Parathyroid adenoma (tissue), 2 donors: ENCODE data around the gene PTMA.
A peak's percentile ranks its signal among the peaks of the same experiment; 100 is the strongest.
"Not testable (repeated sequence)": the region's sequence is repeated elsewhere in the genome, so short reads cannot be mapped to it uniquely, and the experiment has no call there.

Experiments used
- H2AFZ ChIP-seq: fragments of 300-600 bp; sonication (generic); one replicate; pipeline ENCODE4 v1.7.0; 2017; ENCODE audit warnings: antibody characterized with exemption, mild to moderate bottlenecking
- H3K27ac ChIP-seq: fragments of 300-600 bp; sonication (generic); one replicate; pipeline ENCODE4 v1.7.0; 2017
- H3K27me3 ChIP-seq: fragments of 300-600 bp; sonication (generic); one replicate; pipeline ENCODE4 v1.7.0; 2017; ENCODE audit warnings: low read length; ENCODE audit not compliant: control insufficient read depth, insufficient read depth
- H3K36me3 ChIP-seq: fragments of 300-600 bp; sonication (generic); one replicate; pipeline ENCODE4 v1.7.0; 2017; ENCODE audit warnings: low read length; ENCODE audit not compliant: control insufficient read depth, insufficient read depth
- H3K4me1 ChIP-seq: fragments of 300-600 bp; sonication (generic); one replicate; pipeline ENCODE4 v1.7.0; 2017; ENCODE audit warnings: control low read depth
- H3K4me2 ChIP-seq: fragments of 300-600 bp; sonication (generic); one replicate; pipeline ENCODE4 v1.7.0; 2017; ENCODE audit warnings: low read length
- H3K4me3 ChIP-seq: fragments of 300-600 bp; sonication (generic); one replicate; pipeline ENCODE4 v1.7.0; 2017; ENCODE audit warnings: low read depth, low read length
- H3K79me2 ChIP-seq: fragments of 300-600 bp; sonication (generic); one replicate; pipeline ENCODE4 v1.7.0; 2017; ENCODE audit warnings: control low read depth
- H3K9ac ChIP-seq: fragments of 300-600 bp; sonication (generic); one replicate; pipeline ENCODE4 v1.7.0; 2017; ENCODE audit warnings: mild to moderate bottlenecking
- H3K9me3 ChIP-seq: fragments of 300-600 bp; sonication (generic); one replicate; pipeline ENCODE4 v1.7.0; 2017; ENCODE audit warnings: low read length; ENCODE audit not compliant: control insufficient read depth
- TF ChIP-seq, protein P1 (sequence below): fragments of 300-600 bp; sonication (generic); IDR thresholded peaks from one replicate; pipeline ENCODE4 v1.7.0; 2017; ENCODE audit warnings: antibody characterized with exemption, mild to moderate bottlenecking
- donor health status: primary hyperparathyroidism.

Gene PTMA

DNA sequence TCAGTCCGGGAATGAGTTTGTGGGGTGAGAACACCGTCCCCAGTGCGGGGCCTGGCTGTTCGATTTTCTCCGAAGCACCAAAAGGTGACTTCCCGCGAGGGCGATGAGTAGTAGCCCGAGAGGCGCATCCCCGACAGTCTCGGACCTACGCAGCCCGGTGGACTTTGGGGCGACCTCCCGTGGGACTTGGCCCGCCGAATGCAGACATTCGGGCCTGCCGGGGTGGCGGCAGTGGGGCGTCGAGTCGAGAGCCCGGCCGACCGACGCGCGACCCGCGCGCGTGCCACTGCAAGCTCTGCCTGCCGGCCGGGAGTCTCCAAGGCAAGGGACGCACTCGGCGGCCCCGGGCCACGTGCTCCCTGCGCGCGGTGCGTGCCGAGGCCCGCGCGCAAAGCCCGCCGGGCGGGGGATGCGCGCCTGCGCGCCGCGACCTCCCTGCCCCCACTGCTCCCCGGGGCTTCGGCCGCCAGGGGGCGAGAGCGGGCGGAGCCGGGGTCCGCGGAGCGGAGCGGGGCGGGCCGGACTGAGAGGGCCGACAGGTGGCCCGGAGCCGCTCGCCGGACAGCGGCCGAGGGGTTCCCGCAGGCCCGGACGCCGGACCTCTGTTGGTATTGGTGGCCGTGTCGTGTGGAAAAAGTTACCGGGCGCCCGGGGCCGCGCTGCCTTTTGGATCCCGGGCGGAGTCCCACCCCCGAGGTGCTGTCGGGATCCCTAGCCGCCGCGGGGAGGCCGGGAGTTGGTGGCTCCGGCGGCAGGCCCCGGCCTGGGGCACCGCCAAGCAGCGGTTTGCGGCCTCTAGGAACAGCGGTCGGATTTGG is 1.9 kb downstream of the PTMA start:
- Histone ChIP-seq H2AFZ (peak overlapping the region; percentile 70), H3K36me3 (no peaks in the 10 kb centered on the region), H3K4me2 (peak overlapping the region; percentile 96), H3K9ac (peak overlapping the region; percentile 100), H3K27ac (peak overlapping the region; percentile 100), H3K4me3 (peak overlapping the region; percentile 97), H3K9me3 (no peaks in the 10 kb centered on the region), H3K79me2 (peaks cover 17% of the 10 kb centered on the region), H3K27me3 (no peaks in the 10 kb centered on the region), H3K4me1 (peaks cover 14% of the 10 kb centered on the region)
- TF ChIP-seq, protein P1, sequence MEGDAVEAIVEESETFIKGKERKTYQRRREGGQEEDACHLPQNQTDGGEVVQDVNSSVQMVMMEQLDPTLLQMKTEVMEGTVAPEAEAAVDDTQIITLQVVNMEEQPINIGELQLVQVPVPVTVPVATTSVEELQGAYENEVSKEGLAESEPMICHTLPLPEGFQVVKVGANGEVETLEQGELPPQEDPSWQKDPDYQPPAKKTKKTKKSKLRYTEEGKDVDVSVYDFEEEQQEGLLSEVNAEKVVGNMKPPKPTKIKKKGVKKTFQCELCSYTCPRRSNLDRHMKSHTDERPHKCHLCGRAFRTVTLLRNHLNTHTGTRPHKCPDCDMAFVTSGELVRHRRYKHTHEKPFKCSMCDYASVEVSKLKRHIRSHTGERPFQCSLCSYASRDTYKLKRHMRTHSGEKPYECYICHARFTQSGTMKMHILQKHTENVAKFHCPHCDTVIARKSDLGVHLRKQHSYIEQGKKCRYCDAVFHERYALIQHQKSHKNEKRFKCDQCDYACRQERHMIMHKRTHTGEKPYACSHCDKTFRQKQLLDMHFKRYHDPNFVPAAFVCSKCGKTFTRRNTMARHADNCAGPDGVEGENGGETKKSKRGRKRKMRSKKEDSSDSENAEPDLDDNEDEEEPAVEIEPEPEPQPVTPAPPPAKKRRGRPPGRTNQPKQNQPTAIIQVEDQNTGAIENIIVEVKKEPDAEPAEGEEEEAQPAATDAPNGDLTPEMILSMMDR = peak; percentile 59

DNA sequence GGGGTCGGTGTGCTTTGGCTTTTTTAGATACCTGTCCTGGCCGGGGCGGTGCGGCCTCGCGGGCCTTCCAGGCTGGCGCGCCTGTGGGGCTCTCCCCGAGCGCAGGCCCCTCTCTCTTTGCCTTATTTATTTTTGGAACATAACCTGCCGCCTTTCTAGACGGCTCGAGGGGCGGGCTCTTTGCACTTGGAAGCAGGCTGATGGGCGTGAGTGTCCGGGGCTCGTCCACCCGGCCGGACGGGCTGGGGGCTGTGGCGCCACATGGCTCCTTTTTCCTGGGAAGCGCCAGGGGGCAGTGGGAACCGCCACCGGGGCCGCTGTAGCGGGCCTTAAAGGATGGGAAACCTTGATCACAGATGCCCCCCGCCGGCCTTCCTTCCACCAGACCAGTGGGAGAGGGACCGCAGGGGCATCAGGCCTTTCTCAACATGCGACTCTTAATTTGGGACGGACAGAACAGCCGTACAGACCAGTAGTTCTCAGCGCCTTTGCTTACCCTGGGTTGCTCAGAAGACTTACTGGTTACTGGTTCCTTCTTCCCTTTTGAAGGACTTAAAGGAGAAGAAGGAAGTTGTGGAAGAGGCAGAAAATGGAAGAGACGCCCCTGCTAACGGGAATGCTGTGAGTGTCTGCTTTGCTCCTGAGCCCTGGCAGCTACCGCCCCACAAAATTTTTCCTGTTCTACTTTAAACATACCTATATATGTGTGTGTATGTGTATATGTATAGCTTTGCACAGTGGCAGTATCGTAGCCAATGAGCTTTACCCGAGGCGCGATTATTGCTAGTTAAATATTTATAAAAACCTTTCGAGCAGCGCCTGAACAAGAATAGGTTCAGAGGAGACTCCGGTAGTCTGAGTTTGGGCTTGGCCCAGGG is 2.7 kb downstream of the PTMA start:
- Histone ChIP-seq H3K9ac (peak overlapping the region; percentile 49), H3K4me3 (peak overlapping the region; percentile 77), H3K27me3 (no peaks in the 10 kb centered on the region), H2AFZ (peak overlapping the region; percentile 45), H3K4me1 (peaks cover 11% of the 10 kb centered on the region), H3K9me3 (no peaks in the 10 kb centered on the region), H3K36me3 (no peaks in the 10 kb centered on the region), H3K27ac (peak overlapping the region; percentile 55), H3K79me2 (peaks cover 17% of the 10 kb centered on the region), H3K4me2 (peak overlapping the region; percentile 91)
- TF ChIP-seq, protein P1 = no peak

DNA sequence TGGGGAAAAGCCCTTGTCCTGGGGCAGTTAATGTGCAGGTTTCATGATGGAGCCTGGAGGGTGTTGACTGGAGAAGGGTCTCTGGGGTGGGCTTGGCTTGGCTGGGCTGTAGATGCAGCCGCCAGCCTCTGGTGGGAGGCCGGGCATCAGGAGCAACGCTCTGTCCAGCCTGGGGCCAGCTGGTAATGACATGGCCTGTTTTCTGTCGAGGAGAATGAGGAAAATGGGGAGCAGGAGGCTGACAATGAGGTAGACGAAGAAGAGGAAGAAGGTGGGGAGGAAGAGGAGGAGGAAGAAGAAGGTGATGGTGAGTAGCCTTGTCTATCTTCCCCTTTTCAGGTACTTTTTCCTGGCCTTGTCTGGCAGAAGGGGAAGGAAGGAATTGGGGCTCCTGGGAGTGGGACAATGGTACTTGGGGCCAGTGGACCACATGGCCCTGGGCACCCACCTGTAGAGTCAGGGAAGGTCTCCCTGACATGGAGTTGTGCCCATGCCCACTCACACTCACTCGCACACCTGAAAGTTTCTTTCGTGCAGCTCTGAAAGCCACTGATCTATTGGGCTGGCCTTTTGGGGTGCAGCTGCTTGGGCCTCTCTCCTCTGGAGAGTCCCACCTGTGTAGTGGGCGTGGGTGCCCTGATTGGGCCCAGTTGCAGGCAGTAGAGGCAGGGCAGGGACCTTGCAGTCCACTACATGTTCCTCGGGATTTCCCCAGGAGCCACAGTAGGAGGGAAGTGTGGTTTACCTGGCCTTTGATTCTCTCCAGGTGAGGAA is 3.5 kb downstream of the PTMA start:
- Histone ChIP-seq H3K4me2 (peak overlapping the region; percentile 91), H3K9me3 (no peaks in the 10 kb centered on the region), H2AFZ (no peak overlapping the region), H3K27ac (peak overlapping the region; percentile 1), H3K36me3 (no peaks in the 10 kb centered on the region), H3K79me2 (peaks cover 17% of the 10 kb centered on the region), H3K9ac (no peak overlapping the region), H3K4me3 (peak overlapping the region; percentile 77), H3K4me1 (peaks cover 12% of the 10 kb centered on the region), H3K27me3 (no peaks in the 10 kb centered on the region)
- TF ChIP-seq, protein P1 = no peak

DNA sequence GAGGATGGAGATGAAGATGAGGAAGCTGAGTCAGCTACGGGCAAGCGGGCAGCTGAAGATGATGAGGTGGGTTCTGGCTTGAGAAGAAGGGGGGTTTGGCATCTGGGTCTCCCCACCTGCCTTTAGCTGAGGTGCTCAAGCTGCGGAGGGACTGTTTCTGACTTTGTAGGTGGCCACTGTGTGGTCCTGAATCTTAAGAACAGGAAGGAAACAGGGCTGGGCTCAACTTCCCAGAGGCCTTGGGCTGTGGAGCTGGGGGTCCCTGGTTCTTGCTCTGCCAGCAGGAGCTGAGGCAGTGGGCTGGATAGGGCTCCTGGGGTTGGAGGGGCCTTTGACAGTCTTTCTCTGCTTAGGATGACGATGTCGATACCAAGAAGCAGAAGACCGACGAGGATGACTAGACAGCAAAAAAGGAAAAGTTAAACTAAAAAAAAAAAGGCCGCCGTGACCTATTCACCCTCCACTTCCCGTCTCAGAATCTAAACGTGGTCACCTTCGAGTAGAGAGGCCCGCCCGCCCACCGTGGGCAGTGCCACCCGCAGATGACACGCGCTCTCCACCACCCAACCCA is 4.2 kb downstream of the PTMA start:
- H3K4me1 ChIP-seq = peaks cover 14% of the 10 kb centered on the region
- H3K4me2 ChIP-seq, H3K9me3 ChIP-seq, H3K27me3 ChIP-seq, H3K36me3 ChIP-seq, H2AFZ ChIP-seq, H3K9ac ChIP-seq, H3K4me3 ChIP-seq: not testable (repeated sequence)
- peak overlapping the region; percentile 1 for H3K27ac ChIP-seq
- H3K79me2 ChIP-seq = peaks cover 17% of the 10 kb centered on the region

DNA sequence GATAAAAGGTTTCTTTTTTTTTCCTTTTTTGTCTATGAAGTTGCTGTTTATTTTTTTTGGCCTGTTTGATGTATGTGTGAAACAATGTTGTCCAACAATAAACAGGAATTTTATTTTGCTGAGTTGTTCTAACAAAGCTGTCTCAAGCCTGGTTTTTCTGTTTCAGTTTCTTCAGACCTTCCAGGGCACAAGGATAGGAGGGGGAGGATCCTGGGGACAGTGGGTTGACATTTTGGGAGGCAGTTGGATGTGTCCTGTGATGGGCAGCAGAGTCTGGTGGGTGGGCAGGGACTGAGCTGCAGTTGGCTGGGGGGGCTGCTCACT is 5.0 kb downstream of the PTMA start:
- peaks cover 17% of the 10 kb centered on the region for H3K79me2 ChIP-seq
- not testable (repeated sequence) for H3K27me3 ChIP-seq, H2AFZ ChIP-seq, H3K9ac ChIP-seq, H3K4me3 ChIP-seq, H3K4me2 ChIP-seq, H3K36me3 ChIP-seq, H3K9me3 ChIP-seq
- peaks cover 16% of the 10 kb centered on the region for H3K4me1 ChIP-seq
- H3K27ac ChIP-seq = peak overlapping the region; percentile 0
